Adrenal gland (tissue), 12 donors: ENCODE measurements around the gene PHACTR3. TPM values are rescaled to one million over a fixed set of nuclear protein-coding genes. Genes with fewer than 3 reads are reported as not detected.

Experiments used
- DNase-seq, 7 donors: peaks; one replicate each; pipeline ENCODE4 v3.0.0-alpha.2; 2019 to 2020
- H3K27ac ChIP-seq, 5 donors: fragments of 200-600 bp; sonication (generic) in 4 of 5; 1 replicate in 3 of 5; 2 replicates in 2 of 5; pipeline versions ENCODE4 v1.5.1 to v1.8.0; 2016 to 2020; ENCODE audit warnings: mild to moderate bottlenecking in 1 of 5
- H3K27me3 ChIP-seq: fragments of 200-600 bp; 2 replicates; pipeline ENCODE4 v1.8.0; 2021
- H3K36me3 ChIP-seq, 2 donors: fragments of 200-600 bp; replicated peaks in 1 of 2; 1 replicate in 1 of 2; 2 replicates in 1 of 2; pipeline versions ENCODE4 v1.5.1 to v1.8.0; 2018 to 2022
- H3K4me1 ChIP-seq, 2 donors: fragments of 200-600 bp; replicated peaks in 1 of 2; 1 replicate in 1 of 2; 2 replicates in 1 of 2; pipeline versions ENCODE4 v1.5.1 to v1.8.0; 2018 to 2021
- H3K4me3 ChIP-seq, 4 donors: fragments of 200-600 bp; sonication (generic) in 3 of 4; one replicate each; pipeline ENCODE4 v1.5.1; 2016 to 2018
- H3K9me3 ChIP-seq, 3 donors: fragments of 200-600 bp; sonication (generic) in 1 of 3; replicated peaks in 1 of 3; 1 replicate in 2 of 3; 2 replicates in 1 of 3; pipeline versions ENCODE4 v1.5.1 to v1.8.0; 2016 to 2021
- CTCF ChIP-seq, 6 experiments: fragments of 450-650 bp in 4 of 6; fragments of 200-600 bp in 2 of 6; sonication (generic) in 1 of 6; IDR thresholded peaks; 1 replicate in 5 of 6; 2 replicates in 1 of 6; pipeline versions ENCODE4 v1.5.1 to v1.8.0; 2016 to 2021; ENCODE audit warnings: antibody characterized with exemption in 6 of 6, mild to moderate bottlenecking in 2 of 6, moderate library complexity in 1 of 6
- POLR2A ChIP-seq, 2 donors: fragments of 450-650 bp; IDR thresholded peaks; one replicate each; pipeline ENCODE4 v1.6.1; 2017; ENCODE audit warnings: antibody characterized with exemption in 2 of 2, mild to moderate bottlenecking in 2 of 2, moderate library complexity in 1 of 2
- WGBS, 4 donors: extraction: QIAGEN DNeasy Blood & Tissue Kit in 2 of 4; methylation state at CpG; one replicate each; pipeline versions ENCODE4 v1.1.5 to v1.1.7; 2013 to 2017; 5-methylcytosine and 5-hydroxymethylcytosine counted together
- intact Hi-C, 2 donors: fragments of 100-400 bp; cut with DNase I; formaldehyde crosslinking; loops; one replicate each; pipeline versions ENCODE4 v1.14.1 to v1.15.0; 2022 to 2023
- polyA plus RNA-seq, 3 donors: library from polyadenylated mRNA; stranded (reverse); fragments of 200-250 nt in 2 of 3; fragments of 350-450 nt in 1 of 3; fragmentation: Illumina TruSeq in 1 of 3; extraction: RNeasy Lipid Tissue Mini Kit (QIAGEN cat#74804) in 1 of 3; gene quantifications; one replicate each; pipeline ENCODE4 v1.2.3, GENCODE V29; 2013 to 2014
- total RNA-seq, 9 donors: library from RNA; depleted of rRNA in 4 of 9; stranded (reverse); fragments of >200 nt in 4 of 9; fragments of 120-200 nt in 1 of 9; fragmentation: NEBNext Ultra II Directional in 1 of 9; extraction: Animal tissue kit (Norgen Biotek cat#: 25700) in 1 of 9; gene quantifications; one replicate each; pipeline versions ENCODE4 v1.1.0 to v1.2.4, GENCODE V29; 2013 to 2023
- donor health status: healthy with polysubstance abuse.
- donor health status: Bipolar disorder and iron deficiency.
- donor health status: DM: yes; HTN: yes; CAD: no.
- donor health status: DM: no; HTN: no; CAD: no.
- donor health status: DM: no; HTN: no; CAD: no.
- donor health status: DM: yes; HTN: yes; CAD: no.

Gene PHACTR3
- total and polyA plus RNA-seq, 12 donors = 0.17 to 4.5 (median 0.81) TPM

GRCh38 chr20:59800309-59800708 is 196.0 kb downstream of the PHACTR3 start:
- no peaks in the 10 kb centered on the region for H3K36me3 ChIP-seq

GRCh38 chr20:59802018-59802417 is 197.7 kb downstream of the PHACTR3 start:
- intact Hi-C loops = no loop called here
- Histone ChIP-seq H3K4me1 (no peaks in the 10 kb centered on the region), H3K9me3 (peaks cover 0 to 8% (median 0%) of the 10 kb centered on the region in 3 donors), H3K4me3 (no peak overlapping the region), H3K27ac (no peak overlapping the region), H3K27me3 (no peaks in the 10 kb centered on the region), H3K36me3 (no peaks in the 10 kb centered on the region)
- WGBS, 4 donors = 63 to 84% (median 77%) methylated on average over 4 of the region's 4 CpGs
- DNase-seq = no peak
- no peak for TF ChIP-seq CTCF (IDR thresholded peaks at IDR 0.05)
- no peak for TF ChIP-seq POLR2A (IDR thresholded peaks at IDR 0.05)

More at GRCh38 chr20:59800309-59800708, 196.0 kb downstream of the PHACTR3 start:
- Histone ChIP-seq H3K4me3 (no peak overlapping the region), H3K4me1 (no peaks in the 10 kb centered on the region), H3K9me3 (peaks cover 0 to 8% (median 0%) of the 10 kb centered on the region in 3 donors), H3K27ac (no peak overlapping the region), H3K27me3 (no peaks in the 10 kb centered on the region)
- 33 to 51% (median 37%) methylated on average over 1 of the region's 1 CpG for WGBS, 4 donors
- TF ChIP-seq POLR2A (IDR thresholded peaks at IDR 0.05) = no peak
- intact Hi-C loops = no loop called here
- no peak for DNase-seq

GRCh38 chr20:59802471-59803221 is 198.3 kb downstream of the PHACTR3 start:
- Histone ChIP-seq H3K4me3 (no peak overlapping the region), H3K27me3 (no peaks in the 10 kb centered on the region), H3K27ac (no peak overlapping the region), H3K9me3 (peaks cover 0 to 8% (median 0%) of the 10 kb centered on the region in 3 donors), H3K4me1 (no peaks in the 10 kb centered on the region), H3K36me3 (no peaks in the 10 kb centered on the region)
- WGBS, 4 donors = 70 to 81% (median 77%) methylated on average over 9 of the region's 9 CpGs
- TF ChIP-seq CTCF (IDR thresholded peaks at IDR 0.05) (no peak), POLR2A (IDR thresholded peaks at IDR 0.05) (no peak)
- DNase-seq = peak in 1 of 7 donors; percentile 13
- intact Hi-C loops = no loop called here

- 46 to 56% (median 53%) methylated on average over 5 of the region's 5 CpGs for WGBS, 4 donors
- intact Hi-C loops = no loop called here
- H3K27ac ChIP-seq = no peak overlapping the region
- TF ChIP-seq POLR2A (IDR thresholded peaks at IDR 0.05) (no peak), CTCF (IDR thresholded peaks at IDR 0.05) (no peak)
- H3K4me1 ChIP-seq = no peaks in the 10 kb centered on the region
- DNase-seq = no peak
- H3K9me3 ChIP-seq = no peaks in the 10 kb centered on the region
- no peaks in the 10 kb centered on the region for H3K27me3 ChIP-seq
- no peak overlapping the region for H3K4me3 ChIP-seq
- no peaks in the 10 kb centered on the region for H3K36me3 ChIP-seq
These were observed 200.0 kb downstream of the PHACTR3 start for GRCh38 chr20:59804347-59804746.
